Ovary (tissue), 9 donors: Measurements from ENCODE around the gene ZNF879. TPM values are rescaled to one million over a fixed set of nuclear protein-coding genes. Genes with fewer than 3 reads are reported as not detected.

Experiments used
- DNase-seq, 5 donors: peaks; one replicate each; pipeline ENCODE4 v3.0.0-alpha.2; 2019 to 2020
- H3K27ac ChIP-seq, 2 donors: fragments of 200-600 bp; one replicate each; pipeline versions ENCODE4 v1.5.1 to v1.8.0; 2019 to 2022
- H3K27me3 ChIP-seq: fragments of 200-600 bp; one replicate; pipeline ENCODE4 v1.8.0; 2022
- H3K36me3 ChIP-seq: fragments of 200-600 bp; sonication (generic); one replicate; pipeline ENCODE4 v1.5.1; 2019
- H3K4me1 ChIP-seq: one replicate; pipeline ENCODE4 v1.8.1; 2013; ENCODE audit warnings: mild to moderate bottlenecking, moderate library complexity; ENCODE audit not compliant: insufficient read depth
- H3K4me3 ChIP-seq: fragments of 200-600 bp; sonication (generic); one replicate; pipeline ENCODE4 v1.5.1; 2017
- H3K9me3 ChIP-seq, 2 donors: fragments of 200-600 bp in 1 of 2; sonication (generic) in 1 of 2; one replicate each; pipeline versions ENCODE4 v1.5.1 to v1.8.1; 2013 to 2019; ENCODE audit warnings: mild to moderate bottlenecking in 1 of 2, moderate library complexity in 1 of 2
- CTCF ChIP-seq, 3 donors: fragments of 450-650 bp in 2 of 3; fragments of 200-600 bp in 1 of 3; IDR thresholded peaks; one replicate each; pipeline versions ENCODE4 v1.5.1 to v1.8.0; 2016 to 2022; ENCODE audit warnings: antibody characterized with exemption in 3 of 3, mild to moderate bottlenecking in 1 of 3
- EP300 ChIP-seq: sonication (generic); formaldehyde crosslinking; IDR thresholded peaks from one replicate; pipeline ENCODE4 v1.6.1; 2017; ENCODE audit warnings: antibody characterized with exemption
- POLR2A ChIP-seq: fragments of 450-650 bp; IDR thresholded peaks from one replicate; pipeline ENCODE4 v1.6.1; 2017; ENCODE audit warnings: antibody characterized with exemption, mild to moderate bottlenecking, moderate library complexity
- WGBS, 3 donors: extraction: QIAGEN DNeasy Blood & Tissue Kit in 1 of 3; methylation state at CpG; one replicate each; pipeline versions ENCODE4 v1.1.5 to v1.1.7; 2013 to 2017; 5-methylcytosine and 5-hydroxymethylcytosine counted together
- intact Hi-C, 4 donors: fragments of 100-400 bp; cut with DNase I; formaldehyde crosslinking; loops; one replicate each; pipeline versions ENCODE4 v1.11.0 to v1.15.1; 2022 to 2023
- polyA plus RNA-seq, 2 donors: library from polyadenylated mRNA; stranded (reverse); fragments of 200-250 nt in 1 of 2; fragments of 350-450 nt in 1 of 2; fragmentation: Illumina TruSeq in 1 of 2; extraction: RNeasy Lipid Tissue Mini Kit (QIAGEN cat#74804) in 1 of 2; gene quantifications; one replicate each; pipeline ENCODE4 v1.2.3, GENCODE V29; 2013 to 2014
- total RNA-seq, 7 donors: library from RNA; depleted of rRNA in 2 of 7; stranded (reverse); fragments of >200 nt in 2 of 7; fragmentation: NEBNext Ultra II Directional in 3 of 7; extraction: Animal tissue kit (Norgen Biotek cat#: 25700) in 3 of 7; gene quantifications; one replicate each; pipeline versions ENCODE4 v1.1.0 to v1.2.4, GENCODE V29; 2016 to 2023
- donor health status: DM: no; HTN: no; CAD: no; lungs with moderate emphysema.
- donor health status: DM: no; HTN: no; CAD: no.
- donor health status: Bipolar disorder and iron deficiency.
- donor health status: DM: yes; HTN: yes; CAD: no.
- donor health status: DM: no; HTN: no; CAD: no.
- donor health status: DM: yes; HTN: yes; CAD: no.

The ZNF879 gene
- total and polyA plus RNA-seq, 9 donors, result 2.5 to 12.1 (median 5.1) TPM

- Histone ChIP-seq H3K4me1 (no peaks in the 10 kb centered on the region), H3K27me3 (no peaks in the 10 kb centered on the region), H3K4me3 (no peak overlapping the region), H3K36me3 (no peaks in the 10 kb centered on the region), H3K9me3 (no peaks in the 10 kb centered on the region), H3K27ac (no peak overlapping the region)
- TF ChIP-seq CTCF (IDR thresholded peaks at IDR 0.05) (no peak), POLR2A (no peak), EP300 (no peak)
- 50 to 63% (median 51%) methylated on average over 6 of the region's 6 CpGs for WGBS, 3 donors
- intact Hi-C loops, result no loop called here
- DNase-seq, result no peak
Measured at GRCh38 chr5:178997191-178997590, 26.4 kb upstream of the ZNF879 start.

- no peaks in the 10 kb centered on the region for H3K36me3 ChIP-seq
- H3K4me1 ChIP-seq, result no peaks in the 10 kb centered on the region
- H3K4me3 ChIP-seq, result no peak overlapping the region
- no peak for DNase-seq
- WGBS, 3 donors, result 92 to 93% (median 92%) methylated on average over 13 of the region's 13 CpGs
- H3K9me3 ChIP-seq, result no peaks in the 10 kb centered on the region
- TF ChIP-seq EP300 (no peak), POLR2A (no peak), CTCF (IDR thresholded peaks at IDR 0.05) (no peak)
- H3K27me3 ChIP-seq, result no peaks in the 10 kb centered on the region
- intact Hi-C loops, result no loop called here
- H3K27ac ChIP-seq, result no peak overlapping the region
Measured at GRCh38 chr5:178998441-178998840, 25.2 kb upstream of the ZNF879 start.

GRCh38 chr5:179006564-179006963 lies 17.0 kb upstream of the ZNF879 start:
- TF ChIP-seq CTCF (IDR thresholded peaks at IDR 0.05) (no peak), POLR2A (no peak), EP300 (no peak)
- 72 to 83% (median 83%) methylated on average over 2 of the region's 2 CpGs for WGBS, 3 donors

GRCh38 chr5:179008667-179009066 lies 14.9 kb upstream of the ZNF879 start:
- DNase-seq, result no peak
- no peak overlapping the region for H3K4me3 ChIP-seq
- intact Hi-C loops, result no loop called here
- no peak overlapping the region for H3K27ac ChIP-seq
- H3K9me3 ChIP-seq, result no peaks in the 10 kb centered on the region
- no peaks in the 10 kb centered on the region for H3K36me3 ChIP-seq
- WGBS, 3 donors, result 18 to 27% (median 25%) methylated on average over 1 of the region's 1 CpG
- no peaks in the 10 kb centered on the region for H3K4me1 ChIP-seq
- H3K27me3 ChIP-seq, result no peaks in the 10 kb centered on the region
- TF ChIP-seq EP300, result no peak
- no peak for TF ChIP-seq CTCF (IDR thresholded peaks at IDR 0.05)
- TF ChIP-seq POLR2A, result no peak

More at GRCh38 chr5:179006564-179006963, 17.0 kb upstream of the ZNF879 start:
- Histone ChIP-seq H3K4me3 (no peak overlapping the region), H3K27me3 (no peaks in the 10 kb centered on the region), H3K36me3 (no peaks in the 10 kb centered on the region), H3K27ac (no peak overlapping the region), H3K4me1 (no peaks in the 10 kb centered on the region), H3K9me3 (no peaks in the 10 kb centered on the region)
- no peak for DNase-seq
- intact Hi-C loops, result no loop called here
